ENCODE measurements around the gene UNC13D.
A peak's percentile ranks its signal among the peaks of the same experiment; 100 is the strongest.

The UNC13D gene

DNA sequence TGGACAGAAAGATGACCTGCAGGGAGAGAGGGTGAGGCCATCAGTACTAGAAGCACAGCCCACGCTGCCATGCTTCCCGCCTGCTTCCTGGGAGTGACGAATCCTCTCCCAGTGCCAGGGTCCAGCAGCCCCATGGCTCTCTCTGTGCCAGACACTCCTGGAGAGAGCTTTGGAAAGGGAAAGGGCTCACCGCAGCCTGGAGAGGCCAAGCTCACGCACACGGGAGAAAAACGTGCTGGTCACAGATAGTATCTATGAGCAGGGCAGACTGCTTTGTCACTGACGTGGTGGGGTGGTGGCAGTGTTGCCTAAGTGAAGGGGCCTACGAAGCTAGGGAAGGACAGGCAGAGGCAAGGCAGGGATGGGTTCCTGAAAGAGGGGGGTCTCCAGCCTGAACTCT lies 5.5 kb upstream of the UNC13D start:
- no peak for DNase-seq

DNA sequence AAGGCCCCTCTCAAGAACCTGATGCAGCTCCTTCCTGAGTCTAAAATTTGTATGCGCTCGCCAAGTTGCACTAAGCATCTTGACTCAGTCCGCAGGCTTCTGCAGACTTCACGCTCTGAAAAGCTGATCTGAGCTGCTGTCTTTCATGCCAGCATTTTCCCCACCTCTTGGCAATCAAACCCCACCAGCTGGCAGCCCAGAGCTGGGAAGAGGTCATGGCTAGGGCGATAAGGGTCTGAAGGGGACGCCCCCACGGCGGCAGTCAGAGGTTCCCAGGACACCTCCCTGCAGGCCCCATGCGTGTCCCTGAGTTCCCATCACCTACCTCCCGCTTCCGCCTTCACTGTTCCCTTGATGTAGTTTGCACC lies 5.1 kb upstream of the UNC13D start:
- no peak for DNase-seq

DNA sequence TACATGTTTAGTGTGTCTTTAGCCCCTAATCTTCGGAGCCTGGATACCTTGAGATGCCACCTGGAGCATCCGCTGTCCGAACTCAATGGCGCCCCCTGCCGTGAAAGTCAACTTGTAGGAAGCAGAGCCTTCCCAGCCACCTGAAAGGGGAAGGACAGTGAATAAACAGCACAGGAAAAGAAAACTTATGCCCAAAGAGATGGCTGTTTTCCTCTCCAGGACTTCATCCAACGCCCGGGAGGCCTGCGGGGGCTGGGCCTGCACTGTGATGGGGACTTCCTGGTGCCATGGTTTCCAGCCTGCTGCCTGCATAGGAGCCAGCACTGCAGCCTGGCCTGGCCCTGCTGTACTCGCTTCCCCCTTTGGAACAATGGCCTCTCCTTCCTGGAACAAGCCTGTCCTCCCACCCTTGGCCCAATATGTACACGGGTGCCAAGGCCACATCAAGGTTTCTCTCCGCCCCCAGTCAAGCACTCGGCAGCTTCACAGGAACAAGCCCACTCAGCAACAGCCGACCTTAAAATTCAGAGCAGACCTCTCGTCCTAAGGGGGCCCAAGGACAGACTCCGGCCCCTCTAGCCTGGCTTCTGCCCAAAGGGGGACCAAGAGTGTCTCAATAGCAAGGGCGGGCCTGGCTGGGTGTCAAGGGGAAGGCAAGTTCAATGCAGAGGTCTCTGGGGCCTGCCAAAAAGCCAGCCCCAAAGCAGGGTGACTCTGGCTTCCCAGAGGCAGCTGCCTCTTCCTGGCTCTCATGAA lies 4.5 kb upstream of the UNC13D start:
- peak; percentile 84 to 87 for DNase-seq

DNA sequence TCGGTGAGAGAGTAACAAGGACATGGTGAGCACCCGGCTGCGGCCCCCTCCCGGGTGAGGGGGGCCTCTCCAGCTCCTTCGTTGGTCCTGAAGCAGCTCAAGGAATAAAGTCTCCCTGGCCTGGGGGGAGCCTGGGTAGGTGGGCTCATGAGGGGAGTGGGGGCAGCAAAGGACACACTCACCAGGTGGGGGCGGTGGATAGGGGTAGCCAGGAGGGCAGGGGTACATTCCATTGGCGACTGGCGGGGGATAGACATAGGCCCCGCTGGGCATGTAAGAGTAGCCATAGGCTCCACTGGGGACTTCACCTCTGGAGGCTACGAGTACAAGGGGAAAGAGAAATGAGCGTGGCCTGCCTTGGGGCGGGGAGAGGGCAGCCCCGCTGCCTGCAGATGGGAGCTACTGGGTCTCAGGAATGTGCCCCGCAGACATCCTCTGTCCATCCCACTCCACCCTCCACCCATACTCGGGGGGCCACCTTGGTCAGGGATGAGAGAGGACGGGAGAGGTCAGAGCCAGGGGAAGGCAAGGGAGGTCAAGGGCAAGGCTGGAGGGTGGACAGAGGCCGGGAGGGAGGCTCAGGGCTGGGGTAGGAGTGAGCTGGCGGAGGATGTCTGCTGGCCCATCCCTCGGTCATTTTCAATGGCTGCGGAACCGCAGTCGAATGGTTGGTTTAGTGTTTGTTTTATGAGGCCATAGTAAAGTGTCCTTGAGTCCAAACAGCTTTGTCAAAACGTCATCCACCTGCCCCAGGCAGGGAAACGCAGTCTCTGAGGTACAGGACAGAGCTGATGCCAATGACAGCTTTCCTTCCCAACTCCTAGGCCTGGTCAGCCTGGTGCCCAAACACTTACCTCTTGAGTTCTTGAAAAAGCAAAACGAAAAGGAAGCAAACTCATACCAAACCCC lies 3.7 kb upstream of the UNC13D start:
- no peak for DNase-seq

DNA sequence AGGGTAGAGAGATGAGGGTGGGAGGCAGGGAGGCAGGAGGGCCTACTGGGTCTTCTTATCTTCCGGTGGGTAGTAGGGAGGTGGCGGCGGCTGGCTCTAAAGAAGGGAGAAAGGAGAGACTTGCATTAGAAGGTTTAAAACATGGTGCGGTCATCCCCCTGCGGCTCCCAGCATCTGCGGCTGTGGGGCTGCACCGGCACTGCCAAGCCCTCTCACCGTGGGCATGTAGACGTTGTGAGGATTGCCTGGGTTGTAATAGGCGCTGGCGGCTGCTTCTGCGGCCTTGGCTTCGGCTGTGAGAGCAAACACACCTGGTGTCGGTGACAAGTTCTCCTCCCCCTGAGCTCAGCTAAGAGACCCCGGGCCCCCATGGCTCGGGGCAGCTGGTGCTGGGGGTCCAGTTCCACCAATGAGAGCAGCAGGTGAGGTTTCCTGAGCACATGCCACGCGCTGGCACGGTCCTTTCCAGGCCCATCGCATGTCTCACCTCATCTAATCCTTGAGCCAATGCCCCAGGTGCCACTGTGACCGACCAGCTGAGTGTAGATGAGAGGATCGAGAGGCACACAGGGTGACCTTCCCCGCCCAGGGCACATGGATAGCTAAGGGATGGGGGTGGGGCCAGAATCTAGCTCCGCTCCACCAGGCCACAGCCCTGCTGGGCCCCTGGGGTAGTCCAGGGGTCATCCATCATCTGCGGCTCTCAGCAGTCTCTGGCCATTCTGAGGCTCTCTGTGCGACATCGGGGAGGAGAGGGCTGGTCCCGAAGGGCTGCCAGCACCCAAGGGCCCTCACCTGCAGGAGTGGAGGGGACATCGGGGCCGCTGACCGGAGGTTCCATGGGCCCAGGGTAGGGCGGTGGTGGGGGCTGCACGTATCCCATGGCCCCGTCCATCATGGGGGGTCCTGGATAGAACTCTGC lies 2.7 kb upstream of the UNC13D start:
- no peak for DNase-seq

DNA sequence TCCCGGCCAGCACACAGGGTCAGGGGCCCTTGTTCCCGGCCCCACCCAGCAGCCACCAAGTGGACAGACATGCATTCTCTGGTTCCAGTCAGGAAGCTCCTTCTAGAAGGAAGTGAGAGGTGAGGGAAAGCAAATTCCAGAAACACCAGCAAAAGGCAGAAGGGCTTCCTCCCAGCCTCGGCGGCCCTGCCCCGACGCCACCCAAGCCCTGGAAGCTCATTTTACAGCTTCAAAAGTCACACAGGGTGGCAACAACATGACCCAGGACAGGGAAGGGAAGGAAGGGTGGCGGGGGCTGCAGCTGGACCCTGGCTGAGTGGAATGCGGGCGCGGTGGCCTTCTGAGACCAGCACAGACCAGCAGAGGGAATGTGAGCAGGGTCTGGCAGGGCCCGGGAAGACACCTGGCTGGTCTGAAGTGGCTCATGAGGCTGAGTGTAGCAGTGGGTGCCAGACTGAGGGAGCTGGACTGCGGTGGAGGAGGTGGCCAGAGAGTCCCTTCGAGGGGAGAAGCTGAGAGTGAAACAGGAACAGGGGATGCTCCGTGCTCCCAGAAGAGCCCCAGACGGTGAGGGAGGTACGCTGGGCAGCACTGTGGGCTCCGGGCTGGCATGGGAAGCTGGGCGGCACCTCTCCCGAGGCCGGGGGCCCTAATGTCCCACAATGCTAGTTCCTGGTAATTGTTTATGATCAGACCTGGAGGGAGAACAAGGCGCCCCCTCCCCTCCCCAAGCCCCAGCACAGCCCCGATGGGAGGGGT lies 1.9 kb upstream of the UNC13D start:
- no peak for DNase-seq

DNA sequence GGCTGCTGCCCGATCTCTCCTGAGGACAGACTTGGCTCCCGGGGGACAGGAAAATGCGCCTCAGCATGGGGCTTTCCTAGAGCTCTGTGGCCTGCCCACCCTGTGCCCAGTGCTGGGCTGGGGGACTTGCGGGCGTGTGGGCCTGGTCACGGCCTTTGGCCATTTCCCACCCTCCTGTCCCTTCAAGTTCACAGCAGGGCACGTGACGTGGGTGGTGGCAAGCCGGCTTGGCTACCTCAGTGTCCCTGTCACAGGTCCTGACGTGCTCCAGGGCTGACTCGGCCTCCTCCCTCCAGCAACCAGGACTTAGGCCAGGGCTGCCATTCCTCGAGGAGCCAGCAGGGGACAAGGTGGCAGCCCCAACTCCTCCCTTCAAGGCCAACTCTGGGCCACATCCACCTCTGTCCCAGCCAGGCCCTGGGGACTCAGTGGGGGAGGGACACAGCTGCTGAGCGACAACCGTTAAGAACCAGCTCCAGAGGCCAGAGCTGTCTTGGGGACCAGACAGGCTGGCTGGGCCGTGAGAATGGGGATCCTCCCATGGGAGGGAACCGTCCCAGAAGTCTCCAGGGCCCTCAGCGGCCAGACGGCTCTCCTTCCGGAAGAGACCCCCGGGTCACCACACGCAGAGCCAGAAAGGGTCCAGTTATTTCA lies 981 bp upstream of the UNC13D start:
- DNase-seq = peak; percentile 51 to 53

DNA sequence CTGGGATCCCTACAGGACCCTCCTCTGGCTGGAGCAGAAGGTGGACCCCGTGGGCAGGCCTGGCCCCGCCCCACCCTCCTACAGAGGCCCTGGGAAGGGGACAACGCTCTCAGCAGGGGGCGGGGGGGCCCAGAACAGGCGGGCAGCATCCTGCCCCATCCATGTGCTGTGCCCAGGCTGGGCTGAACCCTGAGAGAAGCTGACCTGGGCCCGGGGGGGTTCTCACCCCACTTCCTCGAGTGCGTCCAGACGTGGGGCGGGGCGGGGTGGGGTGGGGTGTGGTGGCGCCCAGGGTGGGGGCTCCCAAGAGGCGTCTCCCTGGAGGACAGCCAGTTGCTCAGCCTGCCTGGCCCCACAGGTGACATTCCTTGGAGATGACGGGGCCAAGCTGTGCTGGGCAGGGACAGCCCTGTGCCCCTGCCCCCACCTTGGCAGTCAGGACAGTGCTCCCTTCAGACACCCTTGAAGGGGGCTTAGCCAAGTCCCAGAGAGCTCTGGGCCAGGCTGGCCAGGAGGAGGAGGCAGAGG lies 390 bp upstream of the UNC13D start:
- no peak for DNase-seq

DNA sequence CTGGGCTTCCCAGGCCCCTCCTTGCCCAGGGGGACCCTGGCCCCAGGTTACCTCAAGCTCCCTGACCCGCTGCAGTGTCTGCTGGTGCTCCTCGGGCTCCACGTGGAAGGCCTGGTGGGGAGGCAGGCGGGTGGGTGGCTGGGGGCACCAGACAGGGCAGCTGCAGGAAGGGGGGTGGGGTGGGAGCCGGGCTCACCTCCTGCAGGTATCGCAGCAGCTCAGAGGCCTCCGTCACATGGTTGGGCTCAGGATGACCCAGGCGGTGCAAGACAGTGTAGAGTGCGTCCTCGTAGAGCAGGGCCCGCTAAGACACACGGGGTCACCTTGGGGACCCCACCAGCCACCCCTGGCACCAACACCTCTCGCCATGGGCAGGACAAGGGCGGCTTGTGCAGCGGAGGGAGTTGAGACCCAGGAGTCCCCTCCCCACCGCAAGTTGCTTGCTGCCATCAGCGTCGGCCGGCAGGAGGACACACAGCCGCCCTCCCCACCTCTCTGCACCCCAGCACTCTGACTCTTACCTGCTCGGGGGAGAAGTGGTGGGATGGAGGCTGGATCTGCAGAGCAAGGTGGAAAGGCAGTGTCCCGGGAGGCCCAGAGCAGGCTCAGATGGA lies 1.1 kb downstream of the UNC13D start:
- DNase-seq = peak in 1 of 2 experiments; percentile 13

DNA sequence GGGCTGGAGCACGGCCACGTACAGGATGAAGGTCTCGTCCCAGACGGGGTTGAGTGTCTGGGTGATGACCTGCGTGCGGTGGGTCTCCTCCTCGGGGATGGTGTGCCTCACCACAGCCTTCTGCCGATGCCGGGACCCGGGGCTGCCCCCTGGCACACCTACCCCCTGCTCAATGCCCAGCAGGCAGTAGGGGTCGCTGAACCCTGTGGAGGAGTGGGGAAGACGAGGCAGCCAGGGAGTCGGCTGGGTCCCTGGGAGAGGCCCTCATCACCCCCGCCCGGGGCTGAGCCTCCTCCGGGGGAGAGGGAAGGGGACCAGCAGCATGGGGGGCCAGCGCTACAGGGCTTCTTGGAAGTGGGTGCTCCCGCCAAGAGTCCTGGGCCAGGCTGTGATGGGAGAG lies 1.8 kb downstream of the UNC13D start:
- DNase-seq = no peak

DNA sequence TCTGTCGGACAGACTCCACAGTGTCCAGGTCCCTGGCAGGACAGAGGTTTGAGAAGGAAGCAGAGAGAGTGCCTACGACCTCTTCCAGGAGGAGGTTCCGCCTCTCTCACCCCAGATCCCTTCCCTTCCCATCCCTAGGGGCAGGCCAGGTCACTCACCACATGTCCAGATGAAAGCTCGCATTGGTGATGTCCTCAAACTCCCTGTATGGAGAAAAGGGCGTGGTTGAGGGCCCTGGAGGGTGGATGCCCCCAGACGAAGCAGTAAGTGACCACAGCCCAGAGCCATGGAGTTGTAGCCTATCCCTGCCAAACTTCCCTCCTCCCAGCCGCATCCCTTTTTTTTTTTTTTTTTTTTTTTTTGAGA lies 3.4 kb downstream of the UNC13D start:
- DNase-seq = no peak

DNA sequence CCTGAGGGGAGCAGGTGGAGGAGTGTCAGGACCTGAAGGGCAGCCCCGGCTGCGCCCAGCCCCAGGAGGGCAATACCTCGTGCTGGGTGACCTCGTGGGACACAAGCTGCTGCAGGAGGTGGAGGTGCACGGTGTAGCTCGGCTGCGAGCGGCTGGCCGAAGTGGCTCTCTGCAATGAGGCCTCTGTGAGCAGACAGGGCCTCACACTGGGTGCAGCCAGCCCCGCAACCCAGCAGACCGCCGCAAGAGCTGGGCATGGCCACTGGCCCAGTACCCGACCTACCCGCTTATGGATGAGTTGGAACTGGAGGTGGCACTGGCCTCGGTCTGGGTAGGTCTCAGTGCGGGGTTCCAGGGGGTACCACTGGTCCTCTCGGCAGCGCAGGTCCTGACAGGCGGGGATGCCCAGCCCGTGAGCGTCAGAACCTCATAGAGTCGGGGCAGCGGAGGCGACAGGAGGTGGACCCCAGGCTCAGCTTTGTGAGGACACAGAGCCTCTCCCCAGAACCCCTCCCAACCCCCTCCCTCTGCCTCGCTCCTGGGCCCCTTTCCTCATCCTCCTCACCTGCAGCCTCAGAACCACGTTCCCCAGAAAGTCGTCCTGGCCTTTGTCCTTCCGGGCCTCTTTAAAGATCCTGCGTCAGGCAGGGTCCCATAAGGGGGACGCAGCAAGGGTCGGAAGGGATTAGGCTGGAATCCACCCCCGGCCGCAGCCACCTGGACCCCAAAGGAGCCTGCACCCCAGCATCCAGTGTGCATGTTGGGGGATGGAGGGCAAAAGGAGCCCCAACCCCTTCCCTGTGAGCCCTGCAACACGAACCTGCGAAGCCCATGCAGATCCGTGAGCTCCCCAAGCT lies 4.0 kb downstream of the UNC13D start:
- no peak for DNase-seq

DNA sequence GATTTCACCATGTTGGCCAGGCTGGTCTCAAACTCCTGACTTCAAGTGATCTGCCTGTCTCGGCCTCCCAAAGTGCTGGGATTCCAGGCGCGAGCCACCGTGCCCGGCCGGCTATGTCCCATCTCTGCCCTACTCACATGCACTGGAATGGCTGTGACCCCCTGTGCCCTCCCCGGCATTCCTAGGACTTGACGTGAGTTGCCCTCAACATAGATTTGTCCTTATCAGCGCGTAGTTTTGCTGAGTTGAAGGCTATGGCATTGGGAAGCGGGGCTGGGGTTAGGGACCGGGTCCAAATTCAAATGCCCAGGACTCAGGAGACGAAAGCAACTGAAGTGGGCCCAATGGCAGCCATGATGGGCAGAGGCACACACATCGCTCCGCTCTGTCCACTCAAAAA lies 5.8 kb downstream of the UNC13D start:
- no peak for DNase-seq

DNA sequence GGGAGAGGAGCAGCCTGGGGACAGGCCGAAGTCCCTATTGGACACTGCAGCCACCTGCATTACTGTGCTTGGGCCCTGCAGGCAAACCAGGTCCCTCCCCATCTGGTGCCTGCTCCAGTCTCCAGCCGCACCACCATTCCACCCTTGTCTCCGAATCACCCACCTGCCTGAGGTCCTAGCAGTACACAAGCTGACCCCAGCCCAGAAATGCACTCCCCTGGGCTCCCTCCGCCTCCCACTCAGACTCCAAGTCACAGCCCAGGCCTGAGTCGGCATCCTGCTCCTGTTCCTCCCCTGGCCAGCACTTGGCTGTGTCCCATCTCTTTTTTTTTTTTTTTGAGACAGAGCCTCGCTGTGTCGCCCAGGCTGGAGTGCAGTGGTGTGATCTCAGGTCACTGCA lies 6.3 kb downstream of the UNC13D start:
- no peak for DNase-seq

DNA sequence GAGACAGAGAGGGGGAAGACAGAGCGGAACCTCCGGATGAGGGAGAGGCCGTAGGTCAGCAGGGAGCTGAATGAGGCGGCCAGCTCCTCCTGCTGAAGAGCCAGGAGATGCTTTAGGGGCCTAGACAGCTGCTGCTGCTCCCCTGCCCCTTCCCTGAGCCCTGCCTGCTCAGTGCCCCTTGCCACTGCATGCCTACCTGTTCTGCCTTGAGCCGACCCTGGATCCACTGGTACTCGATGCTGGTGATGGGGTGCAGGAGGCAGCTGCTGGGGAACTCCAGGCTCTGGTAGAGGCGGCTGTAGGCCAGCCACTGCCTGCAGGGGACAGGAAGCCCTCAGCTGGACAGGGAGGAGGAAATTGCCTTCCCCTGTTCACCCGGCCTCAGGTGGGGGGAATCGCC lies 7.6 kb downstream of the UNC13D start:
- no peak for DNase-seq

DNA sequence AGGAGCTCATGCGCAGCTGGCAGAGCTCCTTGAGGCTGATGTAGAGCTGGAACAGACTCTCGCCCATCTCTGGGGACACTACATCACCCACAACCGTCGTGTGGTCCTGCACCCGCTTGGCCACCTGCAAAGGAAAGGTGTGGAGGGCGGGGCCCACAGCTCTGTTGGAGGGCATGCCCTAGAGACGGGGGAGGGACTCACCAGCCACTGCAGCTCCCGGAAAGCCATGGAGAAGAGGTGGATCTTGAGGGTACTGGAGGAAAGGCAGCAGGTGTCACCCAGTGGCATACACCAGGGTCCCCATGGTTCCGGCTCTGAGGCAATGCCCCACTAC lies 8.6 kb downstream of the UNC13D start:
- DNase-seq = no peak

DNA sequence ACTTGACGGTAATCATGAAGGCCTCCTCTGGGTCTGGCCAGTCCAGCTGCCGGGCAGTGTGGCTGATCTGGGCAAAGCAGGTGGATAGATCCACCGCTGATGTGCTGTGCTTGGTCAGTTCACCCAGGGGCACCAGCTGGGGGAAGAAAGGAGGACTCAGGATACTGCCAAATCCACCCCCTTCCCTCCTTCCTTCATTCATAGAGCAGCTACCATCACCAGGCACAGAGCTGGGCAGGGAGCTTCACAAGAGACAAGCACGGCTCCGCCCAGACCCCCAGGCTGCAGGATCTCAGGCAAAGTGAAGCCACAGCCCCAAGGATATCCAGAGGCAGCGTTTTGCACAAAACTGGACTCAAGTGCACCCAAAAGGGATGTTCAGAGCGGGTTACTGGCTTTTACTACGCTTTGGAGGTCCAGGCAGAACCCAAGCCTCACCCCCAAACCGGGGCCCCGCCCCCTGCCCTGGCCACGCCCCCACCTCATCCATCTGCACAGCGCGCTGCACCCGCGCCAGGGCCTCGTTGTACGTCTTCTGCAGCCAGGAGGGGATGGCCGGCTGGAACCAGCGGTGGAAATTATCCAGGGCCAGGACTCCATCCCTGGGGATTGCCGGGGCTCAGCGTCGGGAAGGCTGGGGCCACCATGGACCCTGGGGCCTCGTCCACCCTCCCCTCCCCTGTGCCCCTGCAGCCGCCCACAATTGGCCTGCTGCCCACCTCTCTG lies 9.1 kb downstream of the UNC13D start:
- no peak for DNase-seq

DNA sequence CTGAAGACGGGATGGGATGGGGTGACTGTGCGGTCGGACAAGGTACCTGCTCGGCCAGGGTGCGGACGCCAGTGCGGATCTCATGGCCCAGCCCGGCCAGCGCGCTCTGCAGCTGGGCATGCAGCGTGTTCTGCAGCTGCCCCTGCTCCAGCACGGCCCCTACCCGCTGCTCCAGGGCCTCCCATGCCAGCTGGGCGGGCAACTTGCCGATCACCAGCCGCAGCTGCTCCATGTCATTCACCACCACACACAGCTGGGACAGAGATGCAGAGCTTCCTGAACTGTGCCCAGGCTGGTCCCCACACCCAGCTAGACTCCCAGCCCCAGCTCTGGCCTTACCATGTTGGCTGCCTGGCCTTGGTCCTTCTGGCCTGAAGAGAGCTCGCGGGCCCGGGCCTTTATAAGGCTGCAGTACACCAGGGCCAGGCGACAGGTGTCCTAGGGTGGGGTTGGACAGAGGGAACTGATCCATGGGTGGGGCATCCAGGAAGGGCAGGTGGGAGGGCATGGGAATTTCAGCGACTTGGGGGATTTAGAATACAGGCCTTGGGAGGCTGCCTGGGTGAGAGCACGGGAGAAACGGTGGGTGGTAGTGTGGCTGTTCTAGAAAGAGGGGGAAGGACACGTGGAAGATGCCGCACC lies 9.8 kb downstream of the UNC13D start:
- no peak for DNase-seq
